Lung (tissue), 12 donors: ENCODE data around the gene EXOC1L. TPM values are rescaled to one million over a fixed set of nuclear protein-coding genes. Genes with fewer than 3 reads are reported as not detected.
A peak's percentile ranks its signal among the peaks of the same experiment; 100 is the strongest.

Source experiments
- ATAC-seq: fragments of 200-7000 bp; cut with Tn5 transposase; one replicate; pipeline ENCODE4 v1.9.1; 2020; ENCODE audit warnings: moderate number of reproducible peaks; ENCODE audit not compliant: insufficient read depth, low FRiP score
- DNase-seq, 3 donors: peaks; one replicate each; pipeline ENCODE4 v3.0.0-alpha.2; 2013 to 2017
- H3K27ac ChIP-seq, 2 donors: one replicate each; pipeline ENCODE4 v1.5.1; 2013; ENCODE audit warnings: mild to moderate bottlenecking in 2 of 2, moderate library complexity in 2 of 2, control low read depth in 1 of 2, inconsistent platforms in 1 of 2, low read depth in 1 of 2, low read length in 1 of 2
- H3K27me3 ChIP-seq, 3 donors: one replicate each; pipeline ENCODE4 v1.5.1; 2013; ENCODE audit warnings: low read length in 2 of 3; ENCODE audit not compliant: control insufficient read depth in 3 of 3, insufficient read depth in 3 of 3
- H3K36me3 ChIP-seq, 4 donors: one replicate each; pipeline ENCODE4 v1.5.1; 2013; ENCODE audit warnings: low read length in 4 of 4, mild to moderate bottlenecking in 1 of 4, moderate library complexity in 1 of 4; ENCODE audit not compliant: control insufficient read depth in 4 of 4, insufficient read depth in 4 of 4
- H3K4me1 ChIP-seq, 5 donors: one replicate each; pipeline ENCODE4 v1.5.1; 2013; ENCODE audit warnings: low read length in 5 of 5, mild to moderate bottlenecking in 2 of 5, moderate library complexity in 1 of 5; ENCODE audit not compliant: control insufficient read depth in 5 of 5, insufficient read depth in 5 of 5
- H3K4me3 ChIP-seq: one replicate; pipeline ENCODE4 v1.5.1; 2013; ENCODE audit warnings: mild to moderate bottlenecking, control low read depth, moderate library complexity
- H3K9ac ChIP-seq, 2 donors: one replicate each; pipeline ENCODE4 v1.5.1; 2013; ENCODE audit warnings: low read length in 2 of 2, control low read depth in 1 of 2; ENCODE audit not compliant: insufficient read depth in 1 of 2
- H3K9me3 ChIP-seq, 4 donors: one replicate each; pipeline ENCODE4 v1.5.1; 2013; ENCODE audit warnings: low read length in 3 of 4, mild to moderate bottlenecking in 1 of 4, moderate library complexity in 1 of 4; ENCODE audit not compliant: control insufficient read depth in 4 of 4, insufficient read depth in 3 of 4
- CTCF ChIP-seq: IDR thresholded peaks from 2 replicates; pipeline ENCODE4 v1.5.1; 2012; ENCODE audit warnings: mild to moderate bottlenecking; ENCODE audit errors: control extremely low read depth, extremely low read depth
- WGBS, 2 donors: extraction: QIAGEN DNeasy Blood & Tissue Kit; methylation state at CpG; one replicate each; pipeline ENCODE4 v1.1.7; 2013; 5-methylcytosine and 5-hydroxymethylcytosine counted together
- polyA plus RNA-seq, 2 donors: library from polyadenylated mRNA; stranded (reverse); fragments of 200-250 nt; gene quantifications; one replicate each; pipeline ENCODE4 v1.2.1, GENCODE V29; 2013
- total RNA-seq, 2 donors: library from RNA; depleted of rRNA in 1 of 2; stranded (reverse); fragments of >200 nt in 1 of 2; gene quantifications; one replicate each; pipeline ENCODE4 v1.2.1, GENCODE V29; 2014 to 2021
- donor health status: control.
- donor health status: control.
- donor health status: Bipolar disorder and iron deficiency.
- donor health status: healthy.
- donor health status: DM: yes; HTN: yes; CAD: no.

The EXOC1L gene
- total and polyA plus RNA-seq, 4 donors: not detected

- ATAC-seq: no peak
- DNase-seq: peak in 1 of 3 donors; percentile 13
These were observed 26.1 kb upstream of the EXOC1L start for GRCh38 chr4:55793479-55793878.

GRCh38 chr4:55794053-55794452, 25.5 kb upstream of the EXOC1L start:
- Histone ChIP-seq H3K9ac (no peak overlapping the region), H3K27ac (no peak overlapping the region), H3K36me3 (no peaks in the 10 kb centered on the region), H3K4me3 (no peak overlapping the region), H3K4me1 (peaks cover 0 to 5% (median 0%) of the 10 kb centered on the region in 5 donors), H3K9me3 (peaks cover 0 to 3% (median 0%) of the 10 kb centered on the region in 4 donors), H3K27me3 (peaks cover 7 to 24% (median 15%) of the 10 kb centered on the region in 3 donors)
- ATAC-seq: no peak
- no peak for DNase-seq
- no peak for TF ChIP-seq CTCF
- 53 to 57% methylated on average over 23 of the region's 23 CpGs for WGBS, 2 donors

More at GRCh38 chr4:55793479-55793878, 26.1 kb upstream of the EXOC1L start:
- Histone ChIP-seq H3K4me3 (no peak overlapping the region), H3K27me3 (peaks cover 7 to 22% (median 15%) of the 10 kb centered on the region in 3 donors), H3K9ac (no peak overlapping the region), H3K36me3 (no peaks in the 10 kb centered on the region), H3K4me1 (peaks cover 0 to 5% (median 0%) of the 10 kb centered on the region in 5 donors), H3K9me3 (peaks cover 0 to 3% (median 0%) of the 10 kb centered on the region in 4 donors), H3K27ac (no peak overlapping the region)
- no peak for TF ChIP-seq CTCF
- WGBS, 2 donors: 6% methylated on average over 33 of the region's 33 CpGs

DNA sequence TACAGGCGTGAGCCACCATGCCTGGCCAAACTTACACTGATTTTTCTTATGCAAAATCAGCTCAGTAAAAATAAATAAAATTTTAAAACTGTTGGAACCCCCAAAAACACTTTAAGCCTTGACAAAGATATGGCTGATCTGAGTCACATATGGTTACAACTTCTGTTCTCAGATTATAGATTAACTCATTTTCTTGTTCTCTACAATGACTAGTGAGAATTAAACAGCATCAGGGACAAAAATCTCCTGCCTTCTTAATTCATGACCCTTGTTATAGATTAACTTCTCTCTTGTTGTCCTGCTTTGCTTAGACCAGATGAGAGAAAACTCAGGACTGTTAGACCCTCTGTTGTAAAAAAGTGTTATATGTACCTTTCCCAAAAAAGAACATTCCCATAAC, 24.2 kb upstream of the EXOC1L start:
- ATAC-seq (no peak), DNase-seq (no peak)
- TF ChIP-seq CTCF: no peak
- H3K9me3 ChIP-seq: peaks cover 0 to 3% (median 0%) of the 10 kb centered on the region in 4 donors
- WGBS, 2 donors: 93 to 96% methylated on average over 1 of the region's 1 CpG
- H3K27ac ChIP-seq: no peak overlapping the region
- H3K27me3 ChIP-seq: peaks cover 7 to 24% (median 15%) of the 10 kb centered on the region in 3 donors
- H3K4me3 ChIP-seq: no peak overlapping the region
- no peak overlapping the region for H3K9ac ChIP-seq
- H3K4me1 ChIP-seq: peaks cover 0 to 5% (median 0%) of the 10 kb centered on the region in 5 donors
- H3K36me3 ChIP-seq: no peaks in the 10 kb centered on the region

DNA sequence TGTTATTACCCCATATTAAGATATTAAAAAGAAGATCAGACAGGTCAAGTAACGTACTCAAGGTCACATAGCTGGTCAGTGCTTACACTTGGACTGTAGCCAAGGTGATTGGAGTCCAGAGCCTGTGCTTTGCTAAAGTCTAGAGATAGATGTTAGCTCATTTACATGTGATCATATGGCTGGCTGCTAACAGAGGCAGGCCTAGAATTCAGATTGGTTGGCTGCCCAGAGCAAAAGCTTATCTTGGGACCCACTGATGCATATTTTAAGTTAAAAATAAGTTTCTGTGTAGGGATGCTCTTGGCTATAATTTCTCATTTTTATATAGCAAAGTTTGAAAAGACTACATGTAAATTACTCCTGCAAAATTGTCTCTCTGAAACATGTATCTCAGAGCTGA, 18.1 kb upstream of the EXOC1L start:
- Histone ChIP-seq H3K9me3 (no peaks in the 10 kb centered on the region), H3K27ac (no peak overlapping the region), H3K27me3 (peaks cover 2 to 3% (median 3%) of the 10 kb centered on the region in 3 donors), H3K4me1 (no peaks in the 10 kb centered on the region), H3K9ac (no peak overlapping the region), H3K4me3 (no peak overlapping the region), H3K36me3 (no peaks in the 10 kb centered on the region)
- 35 to 53% methylated on average over 1 of the region's 1 CpG for WGBS, 2 donors
- TF ChIP-seq CTCF: no peak
- ATAC-seq (no peak), DNase-seq (no peak)
